HG02588 (cell line): ENCODE measurements around the gene ENGASE.

Experiments used
- ATAC-seq: cut with Tn5 transposase; IDR thresholded peaks from one replicate; pipeline ENCODE4 v1.9.1; 2021; ENCODE audit warnings: mild to moderate bottlenecking, moderate library complexity; ENCODE audit not compliant: unreplicated experiment

ENGASE gene

GRCh38 chr17:79091226-79091670 is 16.6 kb downstream of the ENGASE start:
- no peak for ATAC-seq

- no peak for ATAC-seq
Observed at GRCh38 chr17:79092567-79092966, 17.9 kb downstream of the ENGASE start.

GRCh38 chr17:79093270-79093669 is 18.6 kb downstream of the ENGASE start:
- no peak for ATAC-seq

GRCh38 chr17:79094261-79094660 is 19.6 kb downstream of the ENGASE start:
- ATAC-seq = no peak

GRCh38 chr17:79095345-79096055 is 20.9 kb downstream of the ENGASE start:
- ATAC-seq = no peak

- no peak for ATAC-seq
Observed at GRCh38 chr17:79096477-79096876, 21.9 kb downstream of the ENGASE start.

- no peak for ATAC-seq
Observed at GRCh38 chr17:79097226-79098055, 22.8 kb downstream of the ENGASE start.

GRCh38 chr17:79098282-79098867 is 23.8 kb downstream of the ENGASE start:
- ATAC-seq = no peak

GRCh38 chr17:79100405-79100804 is 25.8 kb downstream of the ENGASE start:
- ATAC-seq = no peak

GRCh38 chr17:79101111-79101673 is 26.6 kb downstream of the ENGASE start:
- ATAC-seq = no peak

- ATAC-seq = no peak
Observed at GRCh38 chr17:79102214-79102613, 27.6 kb downstream of the ENGASE start.

GRCh38 chr17:79104898-79105600 is 30.4 kb downstream of the ENGASE start:
- ATAC-seq = no peak

- ATAC-seq = no peak
Observed at GRCh38 chr17:79105937-79106336, 31.3 kb downstream of the ENGASE start.

- ATAC-seq = no peak
Observed at GRCh38 chr17:79106958-79107357, 32.3 kb downstream of the ENGASE start.

- no peak for ATAC-seq
Observed at GRCh38 chr17:79107499-79108231, 33.0 kb downstream of the ENGASE start.

- ATAC-seq = no peak
Observed at GRCh38 chr17:79108232-79108850, 33.7 kb downstream of the ENGASE start.

GRCh38 chr17:79108870-79109269 is 34.2 kb downstream of the ENGASE start:
- ATAC-seq = no peak

GRCh38 chr17:79109584-79109983 is 35.0 kb downstream of the ENGASE start:
- no peak for ATAC-seq

GRCh38 chr17:79111097-79111496 is 36.5 kb downstream of the ENGASE start:
- ATAC-seq = no peak

GRCh38 chr17:79112471-79112870 is 37.8 kb downstream of the ENGASE start:
- no peak for ATAC-seq
